H1 (cell line): Measurements from ENCODE around the gene PAX4.

ENCODE experiments used
- BRCA1 ChIP-seq: IDR thresholded peaks from 2 replicates; pipeline ENCODE4 v1.6.1; 2012; ENCODE audit warnings: low read depth, low read length, improper control_type of control experiment
- CBX8 ChIP-seq: fragments of 300-800, 300-1000 bp; sonication (generic); IDR thresholded peaks from 2 replicates; pipeline ENCODE4 v1.7.1; 2016; ENCODE audit warnings: low read depth, low read length, borderline replicate concordance
- CTCF ChIP-seq, 3 experiments: IDR thresholded peaks; 1 replicate in 2 of 3; 2 replicates in 1 of 3; pipeline versions ENCODE4 v1.5.1 to v1.6.1; 2011; ENCODE audit warnings: low read length in 3 of 3, mild to moderate bottlenecking in 3 of 3, inconsistent platforms in 2 of 3, low read depth in 1 of 3, moderate library complexity in 1 of 3; ENCODE audit not compliant: insufficient read depth in 1 of 3; ENCODE audit errors: control extremely low read depth in 1 of 3
- JUND ChIP-seq: IDR thresholded peaks from 2 replicates; pipeline ENCODE4 v1.6.1; 2011; ENCODE audit warnings: mild to moderate bottlenecking, improper control_type of control experiment, low read length

DNA sequence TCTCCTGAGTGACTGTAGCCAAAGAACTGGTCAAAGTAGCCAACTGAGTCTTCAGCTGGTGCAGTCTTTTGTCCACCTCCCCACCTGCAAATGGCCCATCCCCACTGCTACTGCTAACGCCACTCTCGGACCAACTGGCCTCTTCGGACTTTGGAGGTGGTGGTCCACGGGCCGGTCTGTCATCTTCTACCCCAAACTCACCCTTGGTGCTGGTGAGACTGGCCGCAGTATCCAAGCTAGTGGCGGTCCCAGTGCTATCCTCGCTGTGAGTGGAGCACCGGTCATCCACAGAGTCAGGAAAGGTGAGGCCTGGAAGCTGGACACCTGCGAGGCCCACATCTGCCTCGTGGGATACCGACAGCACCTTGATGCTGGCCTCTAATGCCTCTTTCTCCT is 33.3 kb downstream of the PAX4 start:
- TF ChIP-seq CTCF (IDR thresholded peaks at IDR 0.05; ENCODE audit: control extremely low read depth in 1 of 3, insufficient read depth in 1 of 3, low read depth in 1 of 3, low read length in 3 of 3): no peak
- TF ChIP-seq CBX8: no peak
- no peak for TF ChIP-seq BRCA1
- no peak for TF ChIP-seq JUND
